ENCODE results near the gene SLC27A1.
A peak's percentile ranks its signal among the peaks of the same experiment; 100 is the strongest.
"Not testable (repeated sequence)": the region's sequence is repeated elsewhere in the genome, so short reads cannot be mapped to it uniquely, and the experiment has no call there.

Gene SLC27A1

DNA sequence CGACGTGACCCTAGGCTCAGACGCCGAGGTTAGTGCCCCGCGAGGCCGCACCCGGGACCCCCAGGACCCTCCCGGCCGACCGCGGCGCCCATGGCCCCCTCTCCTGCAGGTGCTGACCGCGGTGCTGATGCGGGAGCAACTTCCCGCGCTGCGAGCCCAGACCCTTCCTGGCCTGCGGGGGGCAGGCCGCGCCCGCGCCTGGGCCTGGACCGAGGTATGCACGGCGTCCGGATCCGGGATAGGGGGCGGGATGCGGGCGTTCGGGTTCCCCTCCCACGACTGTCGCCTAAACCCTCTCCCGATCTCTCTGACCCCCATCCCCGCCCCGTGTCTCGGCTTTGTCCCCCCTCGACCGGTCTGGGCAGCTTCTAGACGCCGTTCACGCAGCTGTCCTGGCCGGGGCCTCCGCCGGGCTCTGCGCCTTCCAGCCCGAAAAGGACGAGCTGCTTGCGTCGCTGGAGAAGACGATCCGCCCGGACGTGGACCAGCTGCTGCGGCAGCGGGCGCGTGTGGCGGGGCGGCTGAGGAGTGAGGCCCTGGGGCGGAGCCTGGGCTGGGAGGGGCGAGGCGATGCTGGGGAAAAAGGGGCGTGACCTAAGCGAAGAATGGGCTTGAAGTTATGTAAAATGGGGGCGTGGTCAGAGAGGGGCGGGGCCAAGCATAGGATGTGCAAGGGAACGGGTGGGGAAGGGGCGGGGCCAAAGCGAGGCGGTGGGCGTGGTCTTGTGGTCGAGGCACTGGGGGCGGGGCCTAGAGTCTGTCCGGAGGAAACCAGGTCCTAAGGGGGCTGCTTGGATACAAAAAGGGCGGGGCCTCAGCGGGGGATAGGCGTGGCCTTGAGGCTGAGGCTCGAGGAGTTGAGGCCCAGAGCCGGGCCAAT lies 69.2 kb downstream of the SLC27A1 start:
- DNase-seq (ENCODE audit: low spot score) = peak; percentile 88

DNA sequence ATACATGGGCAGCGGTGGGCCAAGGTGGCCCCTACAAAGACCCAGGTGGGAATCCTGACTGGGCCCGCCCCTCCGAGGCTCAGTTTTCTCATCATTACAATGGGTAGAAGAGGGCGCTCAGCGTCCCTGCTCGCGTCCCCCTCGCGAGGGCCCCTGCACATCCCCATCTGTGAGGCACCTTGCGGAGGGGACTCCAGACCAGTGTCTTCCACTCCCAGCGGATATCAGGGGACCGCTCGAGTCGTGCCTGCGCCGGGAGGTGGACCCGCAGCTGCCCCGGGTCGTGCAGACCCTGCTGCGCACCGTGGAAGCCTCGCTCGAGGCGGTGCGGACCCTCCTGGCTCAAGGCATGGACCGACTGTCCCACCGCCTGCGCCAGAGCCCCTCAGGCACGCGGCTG lies 69.8 kb downstream of the SLC27A1 start:
- DNase-seq (ENCODE audit: low spot score) = no peak

DNA sequence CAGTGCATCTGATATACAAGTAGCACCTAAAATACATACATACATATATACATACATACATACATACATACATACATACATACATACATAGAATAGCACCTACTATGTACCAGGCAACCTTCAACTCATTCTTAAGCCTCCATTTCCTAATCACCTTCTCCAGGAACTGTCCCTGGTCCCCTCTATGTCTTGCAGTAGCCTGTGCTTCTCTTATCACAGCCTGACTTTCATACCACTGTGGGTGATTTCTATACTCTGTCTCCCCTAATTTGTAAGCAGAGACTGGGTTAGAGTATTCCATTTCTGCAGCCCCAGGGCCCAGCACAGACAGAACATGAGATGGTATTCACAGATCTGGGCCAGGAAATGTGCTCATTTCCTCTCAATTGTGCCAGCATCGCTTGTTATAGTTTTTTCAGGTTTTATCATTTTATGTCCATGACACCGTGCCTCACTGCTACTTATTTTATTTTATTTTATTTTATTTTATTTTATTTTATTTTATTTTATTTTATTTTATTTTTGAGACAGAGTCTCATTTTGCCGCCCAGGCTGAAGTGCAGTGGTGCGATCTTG lies 70.9 kb downstream of the SLC27A1 start:
- DNase-seq (ENCODE audit: low spot score) = no peak

DNA sequence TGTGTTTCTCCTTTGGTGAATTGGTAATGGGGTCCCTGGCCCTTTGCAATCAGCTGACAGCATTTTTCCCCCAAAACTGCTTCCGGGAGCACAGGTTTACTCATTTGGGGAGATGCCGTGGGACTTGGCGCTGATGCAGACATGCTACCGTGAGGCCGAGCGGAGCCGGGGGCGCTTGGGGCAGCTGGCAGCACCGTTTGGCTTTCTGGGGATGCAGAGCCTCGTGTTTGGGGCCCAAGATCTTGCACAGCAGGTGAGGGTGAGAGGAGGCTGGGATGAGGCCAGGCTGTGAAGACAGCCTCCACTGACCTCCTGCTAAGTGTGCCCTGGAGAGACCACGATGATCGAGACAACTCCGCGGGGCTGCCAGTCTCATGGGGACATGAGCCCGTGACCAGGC lies 71.7 kb downstream of the SLC27A1 start:
- no peak for DNase-seq (ENCODE audit: low spot score)

DNA sequence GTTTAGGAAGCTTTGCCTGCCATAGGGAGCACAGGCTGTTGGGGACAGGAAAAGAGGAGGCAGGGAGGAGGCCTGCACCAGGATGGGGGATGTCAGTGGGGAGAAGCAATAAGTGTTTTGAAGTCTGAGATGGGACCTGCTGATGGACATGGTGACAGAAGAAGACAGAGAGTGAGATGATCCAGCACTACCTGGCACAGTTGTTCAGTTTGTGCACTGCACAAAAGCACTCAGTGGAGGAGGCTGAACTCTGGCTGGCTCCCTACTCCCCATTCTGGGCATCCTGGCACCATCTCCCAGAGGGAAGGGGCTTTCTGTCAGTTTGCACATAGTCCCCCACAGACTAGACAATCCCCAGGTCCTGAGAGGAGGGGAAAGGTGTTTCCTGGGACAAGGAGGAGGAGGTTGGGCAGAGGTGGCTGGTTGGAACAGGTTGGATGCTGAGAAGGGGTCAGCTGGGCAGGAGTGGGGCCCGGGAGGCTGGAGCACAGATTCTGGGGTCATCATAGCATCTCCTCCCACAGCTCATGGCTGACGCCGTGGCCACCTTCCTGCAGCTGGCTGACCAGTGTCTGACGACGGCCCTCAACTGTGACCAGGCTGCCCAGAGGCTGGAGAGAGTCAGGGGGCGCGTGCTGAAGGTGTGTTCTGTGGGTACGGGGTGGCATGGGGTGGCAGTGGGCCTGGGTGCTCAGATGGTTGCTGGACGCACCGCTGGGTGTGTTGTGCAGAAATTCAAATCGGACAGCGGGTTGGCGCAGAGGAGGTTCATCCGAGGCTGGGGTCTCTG lies 72.7 kb downstream of the SLC27A1 start:
- DNase-seq (ENCODE audit: low spot score) = no peak

DNA sequence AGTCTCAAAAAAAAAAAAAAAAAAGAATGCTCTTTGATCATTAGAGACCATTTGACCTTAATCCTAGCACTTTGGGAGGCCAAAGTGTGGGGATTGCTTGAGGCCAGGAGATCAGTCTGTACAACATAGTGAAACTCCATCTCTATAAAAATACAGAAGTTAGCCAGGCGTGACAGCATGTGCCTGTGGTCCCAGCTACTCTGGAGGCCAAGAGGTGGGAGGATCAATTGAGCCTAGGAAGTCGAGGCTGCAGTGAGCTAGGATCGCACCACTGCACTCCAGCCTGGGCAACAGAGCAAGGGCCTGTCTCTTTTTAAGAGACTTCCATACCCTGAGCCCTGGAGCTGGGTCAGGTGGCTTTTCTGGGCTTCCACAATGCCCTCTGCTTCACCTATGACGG lies 73.7 kb downstream of the SLC27A1 start:
- DNase-seq (ENCODE audit: low spot score) = no peak

DNA sequence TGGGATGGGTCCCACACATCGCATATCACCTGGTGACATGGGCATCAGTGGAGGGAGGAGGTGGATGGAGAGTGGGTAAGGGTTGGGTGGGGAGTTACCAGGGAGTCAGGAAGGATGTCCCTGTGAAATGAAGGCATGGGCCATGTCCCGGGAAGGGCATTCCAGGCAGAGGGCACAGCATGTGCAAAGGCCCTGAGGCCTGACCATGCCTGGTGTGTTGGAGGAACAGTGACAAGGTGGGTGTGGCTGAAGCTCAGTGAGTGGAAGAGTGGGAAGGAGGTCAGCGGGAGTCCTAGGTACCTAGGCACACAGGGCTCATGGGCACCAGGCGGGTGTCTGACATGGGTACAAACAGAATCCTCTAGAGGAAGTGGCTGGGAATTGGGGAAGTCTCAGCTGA lies 74.1 kb downstream of the SLC27A1 start:
- DNase-seq (ENCODE audit: low spot score) = no peak

DNA sequence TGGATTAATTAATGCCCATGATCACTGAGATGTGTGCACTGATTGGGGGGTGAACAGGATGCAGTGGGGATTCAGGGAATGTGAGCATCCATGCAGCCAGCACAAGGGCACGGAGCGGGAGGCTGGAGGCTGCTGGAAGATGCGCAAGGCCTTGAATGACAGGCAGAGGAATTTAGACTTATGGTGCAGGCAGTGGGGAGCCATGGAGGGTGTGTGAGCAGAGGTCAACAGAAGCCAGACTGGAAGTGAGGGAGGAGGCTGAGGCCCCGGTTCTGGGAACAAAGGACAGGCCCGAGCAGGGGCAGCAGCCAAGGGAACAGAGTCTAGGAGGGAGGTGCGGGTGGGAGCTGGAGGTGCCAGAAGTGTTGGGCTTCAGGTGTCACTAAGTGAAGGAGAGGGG lies 77.8 kb downstream of the SLC27A1 start:
- no peak for DNase-seq (ENCODE audit: low spot score)

DNA sequence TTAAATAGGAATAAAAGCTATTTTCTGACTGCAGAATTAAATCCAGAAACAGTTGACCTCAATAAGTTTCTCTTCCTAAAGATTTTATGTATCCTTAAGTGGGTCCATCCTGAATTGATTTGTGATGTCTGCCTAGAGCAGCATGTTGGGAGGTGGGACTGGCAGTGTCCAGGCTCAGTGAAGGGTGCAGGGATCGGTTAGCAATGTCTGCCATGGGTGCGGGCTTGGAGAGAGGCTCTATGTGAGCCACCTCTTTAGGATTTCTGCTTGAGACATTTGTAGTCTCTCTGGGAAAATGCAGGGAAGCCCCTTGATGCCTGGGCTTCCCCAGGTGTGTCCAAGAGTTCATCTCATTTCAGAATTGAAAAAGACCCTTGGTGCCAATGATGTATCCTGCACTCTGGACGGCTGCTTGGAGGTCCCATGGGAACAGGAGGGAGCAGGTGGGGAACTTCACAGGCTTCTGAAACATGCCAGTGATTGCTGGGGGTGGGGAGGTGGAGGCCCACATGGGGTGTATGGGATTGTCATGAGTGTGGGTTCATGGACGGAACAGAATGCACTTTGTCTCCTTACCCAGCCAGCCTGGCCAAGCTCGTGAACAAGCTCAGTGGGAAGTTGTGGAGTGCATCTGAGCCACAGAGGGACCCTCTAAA lies 78.9 kb downstream of the SLC27A1 start:
- no peak for DNase-seq (ENCODE audit: low spot score)

DNA sequence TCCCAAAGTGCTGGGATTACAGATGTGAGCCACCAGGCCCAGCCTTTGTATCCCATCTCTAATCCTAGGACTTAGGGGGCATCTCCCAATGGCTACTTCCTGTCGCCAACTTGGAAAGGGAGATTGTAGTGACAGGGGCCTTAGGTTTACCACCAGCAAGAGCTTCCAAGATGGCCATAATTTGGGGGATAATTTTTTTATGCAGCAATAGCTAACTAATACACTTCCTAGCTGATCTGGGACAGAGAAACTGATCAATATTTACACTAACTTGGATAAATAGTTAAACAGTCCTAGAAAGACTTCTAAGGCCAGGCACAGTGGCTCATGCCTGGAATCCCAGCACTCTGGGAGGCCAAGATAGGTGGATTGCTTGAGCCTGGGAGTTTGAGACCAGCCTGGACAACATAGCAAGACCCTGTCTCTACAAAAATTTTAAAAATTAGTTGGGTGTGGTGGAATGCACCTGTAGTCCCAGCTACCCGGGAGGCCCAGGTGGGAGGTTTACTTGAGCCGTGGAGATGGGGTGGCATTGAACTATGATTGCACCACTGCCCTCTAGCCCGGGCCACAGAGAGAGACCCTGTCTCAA lies 79.8 kb downstream of the SLC27A1 start:
- no peak for DNase-seq (ENCODE audit: low spot score)

DNA sequence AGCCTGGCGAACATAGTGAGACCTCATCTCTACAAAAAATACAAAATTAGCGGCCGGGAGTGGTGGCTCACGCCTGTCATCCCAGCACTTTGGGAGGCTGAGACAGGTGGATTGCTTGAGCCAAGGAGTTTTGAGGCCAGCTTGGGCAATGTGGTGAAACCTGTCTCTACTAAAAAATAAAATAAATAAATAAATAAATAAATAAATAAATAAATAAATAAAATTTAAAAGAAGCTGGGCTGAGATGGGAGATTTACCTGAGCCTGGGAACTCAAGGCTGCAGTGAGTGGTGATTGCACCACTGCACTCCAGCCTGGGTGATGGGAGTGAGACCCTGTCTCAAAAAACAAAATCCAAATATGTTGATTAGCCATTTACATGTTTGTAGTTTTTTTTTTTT lies 82.4 kb downstream of the SLC27A1 start:
- DNase-seq (ENCODE audit: low spot score) = not testable (repeated sequence)

DNA sequence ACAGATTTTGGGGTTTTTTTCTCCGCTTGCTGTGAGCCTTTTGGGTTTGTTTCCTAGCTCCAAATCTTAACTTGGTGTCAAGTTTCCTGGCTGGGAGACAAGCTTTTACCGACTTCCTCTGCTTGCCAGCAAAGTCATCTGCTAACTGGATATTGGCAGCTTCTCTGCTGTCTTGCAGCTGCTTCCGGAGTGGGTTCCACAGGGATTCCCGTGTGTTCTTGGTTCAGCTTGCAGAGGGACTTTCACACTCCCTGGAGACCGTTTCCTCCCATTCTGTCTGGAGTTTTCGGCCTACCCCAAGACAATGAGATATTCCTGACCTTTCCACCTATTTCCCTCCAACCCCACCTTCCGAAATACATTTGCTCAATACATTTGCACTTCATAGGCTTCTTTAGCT lies 82.9 kb downstream of the SLC27A1 start:
- no peak for DNase-seq (ENCODE audit: low spot score)

DNA sequence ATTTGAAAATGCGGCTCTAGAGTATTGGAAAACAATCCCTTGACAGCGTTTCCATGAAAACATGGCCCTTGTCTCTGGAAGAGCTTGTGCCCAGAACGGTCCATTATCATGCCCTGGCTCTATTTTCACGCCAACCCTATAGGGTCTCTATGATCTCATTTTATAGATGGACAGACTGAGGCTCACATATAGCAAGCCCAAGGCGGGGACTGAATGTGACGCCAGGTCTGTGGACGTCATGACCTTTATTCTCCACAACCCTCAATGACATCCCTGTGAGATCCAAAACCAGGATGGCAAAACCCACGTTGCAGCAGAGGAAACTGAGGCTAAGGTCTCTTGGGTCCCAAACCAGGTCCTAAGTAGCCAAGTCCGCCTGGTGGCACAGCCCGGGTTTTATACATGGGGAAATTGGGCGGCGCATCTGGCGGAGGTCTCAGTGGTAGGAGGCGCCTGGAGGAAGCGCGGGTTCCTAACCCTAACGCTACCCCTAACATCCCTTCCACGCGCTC lies 84.7 kb downstream of the SLC27A1 start:
- no peak for DNase-seq (ENCODE audit: low spot score)

DNA sequence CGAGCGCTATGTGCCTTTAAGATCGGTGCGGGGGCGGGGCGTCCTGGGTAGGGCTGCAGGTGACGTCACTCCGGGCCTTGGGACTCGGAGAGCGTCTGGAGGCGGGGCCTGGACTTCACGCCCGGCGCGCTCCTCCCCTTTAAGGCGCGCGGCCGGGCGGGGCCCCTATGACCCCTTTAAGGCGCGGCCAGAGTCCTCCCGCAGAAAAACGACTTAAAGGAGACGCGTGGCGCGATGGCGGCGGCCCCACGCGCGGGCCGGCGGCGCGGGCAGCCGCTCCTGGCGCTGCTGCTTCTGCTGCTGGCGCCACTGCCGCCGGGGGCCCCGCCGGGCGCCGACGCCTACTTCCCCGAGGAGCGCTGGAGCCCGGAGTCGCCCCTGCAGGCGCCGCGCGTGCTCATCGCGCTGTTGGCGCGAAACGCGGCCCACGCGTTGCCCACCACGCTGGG lies 85.2 kb downstream of the SLC27A1 start, which contains the start of gene COLGALT1:
Gene COLGALT1 (plus strand): TSS at position 170 of the 449 bp plus-strand sequence. CDS start 65 bp downstream, at position 235.
- DNase-seq (ENCODE audit: low spot score) = peak; percentile 99

Measured in LoVo (cell line).